Epithelial cell of prostate (primary cell): ENCODE measurements around the gene RIT1.

Experiments
- DNase-seq: peaks from one replicate; pipeline ENCODE4 v3.0.0-alpha.2; 2011; ENCODE audit warnings: low read depth, low spot score
- H3K27ac ChIP-seq: fragments of 450-650 bp; 2 replicates; pipeline ENCODE4 v1.5.1; 2017; ENCODE audit warnings: mild to moderate bottlenecking

The RIT1 gene

GRCh38 chr1:155859881-155860871, 51.0 kb downstream of the RIT1 start:
- DNase-seq = no peak
- H3K27ac ChIP-seq = no peak overlapping the region

DNA sequence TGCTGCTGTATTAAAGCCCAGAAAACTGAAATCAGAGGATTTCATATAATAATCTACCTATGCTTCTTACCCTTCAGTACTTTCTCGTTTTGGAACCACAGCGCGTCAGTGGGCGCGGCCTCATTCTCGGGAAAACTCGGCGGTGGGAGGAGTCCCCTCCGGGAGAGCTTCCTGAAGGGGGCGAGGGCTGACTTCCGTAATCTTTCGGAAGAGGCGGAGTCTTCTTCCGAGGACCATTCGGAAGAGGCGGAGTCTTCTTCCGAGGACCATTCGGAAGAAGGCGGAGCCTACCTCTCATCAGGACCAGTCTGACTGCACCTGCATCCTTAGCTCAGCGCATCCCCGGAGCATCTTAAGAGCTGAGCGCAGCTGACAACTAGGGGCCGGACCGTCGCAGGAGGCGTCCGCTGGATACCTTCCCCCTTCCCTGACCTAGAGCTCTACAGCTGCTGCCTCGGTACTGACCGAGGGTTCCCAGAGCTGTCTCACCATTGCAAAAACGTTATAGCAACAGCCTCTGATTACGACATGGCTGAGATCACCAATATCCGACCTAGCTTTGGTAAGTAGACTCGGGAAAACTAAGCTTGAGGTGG, 51.8 kb downstream of the RIT1 start, which contains the start of gene SYT11:
TSS of gene SYT11 (plus strand) at position 334 of the 596 bp plus-strand sequence. CDS start at position 529, 195 bp downstream.
- H3K27ac ChIP-seq = peak within 1 kb of the TSS; percentile 53
- DNase-seq = peak; percentile 77

DNA sequence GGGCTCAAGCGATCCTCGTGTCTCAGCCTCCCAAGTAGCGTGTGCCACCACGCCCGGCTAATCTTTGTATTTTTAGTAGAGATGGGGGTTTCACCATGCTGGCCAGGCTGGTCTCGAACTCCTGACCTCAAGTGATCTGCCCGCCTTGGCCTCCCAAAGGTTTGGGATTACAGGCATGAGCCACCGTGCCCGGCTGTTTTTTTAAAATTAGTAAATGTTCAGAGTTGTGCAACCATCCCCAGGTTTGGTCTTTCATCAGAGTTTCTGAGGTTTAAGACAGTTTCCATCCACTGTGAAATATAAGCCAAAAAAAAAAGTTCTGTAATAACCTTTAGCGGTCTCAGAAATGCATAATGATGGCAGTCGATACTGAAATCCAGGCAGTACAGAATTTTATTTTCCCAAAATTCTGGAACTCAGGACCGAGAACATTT, 52.3 kb downstream of the RIT1 start:
- H3K27ac ChIP-seq = peak overlapping the region; percentile 53
- no peak for DNase-seq

DNA sequence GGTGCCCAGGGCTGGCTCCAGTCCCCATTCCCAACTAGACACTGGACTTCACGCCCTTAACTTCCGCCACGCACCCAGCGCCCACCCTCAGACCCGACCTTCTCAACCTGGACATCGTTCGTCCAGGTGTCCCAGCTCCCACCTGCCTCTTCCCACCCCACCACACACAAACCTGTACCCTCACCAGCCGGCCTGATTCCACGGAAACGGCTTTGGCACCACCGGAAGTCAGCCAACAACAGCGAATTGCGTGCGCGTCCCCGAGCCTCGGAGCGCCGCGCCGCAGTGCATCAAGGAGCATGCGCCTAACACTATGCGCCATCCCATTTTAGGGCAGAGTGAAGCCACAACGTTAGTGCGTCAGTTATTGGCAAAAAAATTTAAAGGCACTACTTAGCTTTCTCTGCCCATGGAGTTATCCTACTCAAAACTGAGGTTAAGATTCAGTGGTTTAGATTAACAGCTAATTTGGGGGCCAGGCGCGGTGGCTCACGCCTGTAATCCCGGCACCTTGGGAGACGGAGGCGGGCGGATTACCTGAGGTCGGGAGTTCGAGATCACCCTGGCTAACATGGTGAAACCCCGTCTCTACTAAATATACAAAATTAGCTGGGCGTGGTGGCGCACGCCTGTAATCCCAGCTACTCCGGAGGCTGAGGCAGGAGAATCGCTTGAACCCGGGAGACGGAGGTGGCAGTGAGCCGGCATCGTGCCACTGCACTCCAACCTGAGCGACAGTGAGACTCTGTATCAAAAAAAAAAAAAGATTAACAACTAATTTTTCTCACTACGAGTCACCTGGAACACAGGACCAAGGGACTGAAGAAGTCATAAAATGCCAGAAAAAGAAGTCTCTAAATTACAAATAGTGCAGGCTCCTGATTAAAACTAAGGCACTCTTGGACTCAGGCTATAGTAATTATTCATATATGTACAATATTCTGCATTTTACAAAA, 53.9 kb downstream of the RIT1 start, which contains the start of gene GON4L:
TSS of gene GON4L (minus strand) at position 240 of the 956 bp plus-strand sequence. CDS start 3,434 bp downstream, outside the sequence.
- H3K27ac ChIP-seq = peak within 1 kb of the TSS; percentile 39
- DNase-seq = peak; percentile 70

DNA sequence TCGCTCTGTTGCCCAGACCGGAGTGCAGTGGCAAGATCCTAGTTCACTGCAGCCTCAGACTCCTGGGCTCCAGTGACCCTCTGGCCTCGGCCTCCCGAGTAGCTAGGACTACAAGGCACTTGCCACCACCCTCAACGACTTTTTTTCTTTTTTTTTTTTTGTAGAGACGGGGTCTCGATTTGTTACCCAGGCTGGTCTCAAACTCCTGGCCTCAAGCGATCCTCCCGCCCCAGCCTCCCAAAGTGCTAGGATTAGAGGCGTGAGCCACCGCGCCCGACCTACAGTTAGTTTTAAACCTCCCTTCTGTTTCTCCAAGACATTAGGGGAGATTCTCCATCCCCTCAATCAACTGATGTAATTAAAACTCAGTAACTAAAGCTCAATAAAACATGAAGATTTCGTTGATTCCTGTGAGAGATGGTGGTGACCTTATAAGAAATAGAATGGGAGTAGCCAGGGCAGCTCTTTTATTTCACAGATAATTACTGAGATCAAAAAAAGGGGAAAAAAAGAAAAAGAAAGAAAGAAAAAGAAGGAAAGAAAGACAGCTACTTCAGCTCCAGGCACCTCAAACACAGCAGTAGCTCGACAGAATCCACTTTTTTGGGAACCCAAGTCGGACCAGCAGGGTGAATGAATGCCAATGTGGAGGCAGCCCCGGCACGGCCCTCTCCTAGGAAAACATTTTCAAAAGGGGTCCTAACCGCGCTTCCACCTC, 54.7 kb downstream of the RIT1 start:
- H3K27ac ChIP-seq = peak overlapping the region; percentile 39
- no peak for DNase-seq

GRCh38 chr1:155850345-155850744, 60.8 kb downstream of the RIT1 start:
- DNase-seq = no peak
- no peak overlapping the region for H3K27ac ChIP-seq

- no peak overlapping the region for H3K27ac ChIP-seq
- no peak for DNase-seq
Measured at GRCh38 chr1:155847823-155848529, 63.2 kb downstream of the RIT1 start.
